Esophagus squamous epithelium (tissue), 5 donors: ENCODE data around the gene DENND1A. TPM values are rescaled to one million over a fixed set of nuclear protein-coding genes. Genes with fewer than 3 reads are reported as not detected.

Source experiments
- DNase-seq: peaks from one replicate; lab custom pipeline; 2025; lab: John Stamatoyannopoulos, UW
- H3K27ac ChIP-seq, 4 donors: fragments of 200-600 bp; sonication (generic); one replicate each; pipeline ENCODE4 v1.5.1; 2016 to 2019; ENCODE audit warnings: mild to moderate bottlenecking in 1 of 4
- H3K27me3 ChIP-seq, 4 donors: fragments of 200-600 bp; sonication (generic); 1 replicate in 3 of 4; 2 replicates in 1 of 4; pipeline versions ENCODE4 v1.5.1 to v1.6.0; 2017 to 2021; ENCODE audit warnings: antibody characterized with exemption in 1 of 4
- H3K36me3 ChIP-seq, 3 donors: fragments of 200-600 bp; sonication (generic); one replicate each; pipeline ENCODE4 v1.5.1; 2016 to 2019
- H3K4me1 ChIP-seq, 3 donors: fragments of 200-600 bp; sonication (generic); one replicate each; pipeline ENCODE4 v1.5.1; 2017 to 2019
- H3K4me3 ChIP-seq, 4 donors: fragments of 200-600 bp; sonication (generic); 1 replicate in 3 of 4; 2 replicates in 1 of 4; pipeline ENCODE4 v1.5.1; 2016 to 2019; ENCODE audit warnings: mild to moderate bottlenecking in 2 of 4, moderate library complexity in 1 of 4
- H3K9me3 ChIP-seq, 3 donors: fragments of 200-600 bp; sonication (generic); one replicate each; pipeline ENCODE4 v1.5.1; 2016 to 2019
- POLR2A ChIP-seq, 4 donors: fragments of 450-650 bp; IDR thresholded peaks; one replicate each; pipeline ENCODE4 v1.6.1; 2017; ENCODE audit warnings: antibody characterized with exemption in 4 of 4, mild to moderate bottlenecking in 4 of 4, moderate library complexity in 3 of 4
- WGBS, 2 donors: methylation state at CpG; one replicate each; pipeline ENCODE4 v1.1.5; 2018; 5-methylcytosine and 5-hydroxymethylcytosine counted together
- intact Hi-C: fragments of 100-400 bp; cut with DNase I; formaldehyde crosslinking; loops from one replicate; pipeline ENCODE4 v1.15.0; 2022
- total RNA-seq, 4 donors: library from RNA; depleted of rRNA; stranded (reverse); fragments of >200 nt; gene quantifications; one replicate each; pipeline ENCODE4 v1.1.0, GENCODE V29; 2016
- TF ChIP-seq, protein P1 (sequence below), 6 experiments: fragments of 450-650 bp in 4 of 6; fragments of 200-600 bp in 2 of 6; sonication (generic) in 2 of 6; IDR thresholded peaks; one replicate each; pipeline ENCODE4 v1.5.1; 2016 to 2019; ENCODE audit warnings: antibody characterized with exemption in 6 of 6, mild to moderate bottlenecking in 4 of 6, moderate library complexity in 4 of 6
- donor health status: DM: yes; HTN: yes; CAD: no.

The DENND1A gene
- total RNA-seq, 4 donors from 2014 or later = 5.3 to 16.0 (median 12.9) TPM

DNA sequence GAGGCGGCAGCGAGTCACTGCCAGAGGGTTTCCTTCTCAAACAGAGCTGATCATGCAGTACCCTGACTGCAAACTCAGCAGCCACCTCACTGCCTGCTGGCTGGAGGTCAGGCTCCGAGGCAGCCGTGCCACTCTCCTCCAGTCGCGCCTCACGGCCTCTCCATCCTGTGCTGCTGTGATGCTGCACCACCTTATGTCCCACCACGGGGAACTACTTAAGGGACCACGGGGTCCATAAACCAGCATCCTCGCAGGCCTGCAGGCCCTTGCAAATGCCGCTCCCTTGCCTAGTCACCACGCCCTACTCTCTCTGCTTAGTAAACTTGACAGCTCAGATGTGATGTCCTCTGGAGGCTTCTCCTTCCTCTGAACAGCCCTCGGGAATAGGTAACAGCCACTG, 474.7 kb downstream of the DENND1A start:
- Histone ChIP-seq H3K4me3 (no peak overlapping the region), H3K27ac (no peak overlapping the region), H3K4me1 (no peaks in the 10 kb centered on the region), H3K9me3 (no peaks in the 10 kb centered on the region), H3K36me3 (peaks cover 0 to 43% (median 6%) of the 10 kb centered on the region in 3 donors), H3K27me3 (no peaks in the 10 kb centered on the region)
- intact Hi-C loops = no loop called here
- no peak for TF ChIP-seq POLR2A (IDR thresholded peaks at IDR 0.05)
- TF ChIP-seq, protein P1, sequence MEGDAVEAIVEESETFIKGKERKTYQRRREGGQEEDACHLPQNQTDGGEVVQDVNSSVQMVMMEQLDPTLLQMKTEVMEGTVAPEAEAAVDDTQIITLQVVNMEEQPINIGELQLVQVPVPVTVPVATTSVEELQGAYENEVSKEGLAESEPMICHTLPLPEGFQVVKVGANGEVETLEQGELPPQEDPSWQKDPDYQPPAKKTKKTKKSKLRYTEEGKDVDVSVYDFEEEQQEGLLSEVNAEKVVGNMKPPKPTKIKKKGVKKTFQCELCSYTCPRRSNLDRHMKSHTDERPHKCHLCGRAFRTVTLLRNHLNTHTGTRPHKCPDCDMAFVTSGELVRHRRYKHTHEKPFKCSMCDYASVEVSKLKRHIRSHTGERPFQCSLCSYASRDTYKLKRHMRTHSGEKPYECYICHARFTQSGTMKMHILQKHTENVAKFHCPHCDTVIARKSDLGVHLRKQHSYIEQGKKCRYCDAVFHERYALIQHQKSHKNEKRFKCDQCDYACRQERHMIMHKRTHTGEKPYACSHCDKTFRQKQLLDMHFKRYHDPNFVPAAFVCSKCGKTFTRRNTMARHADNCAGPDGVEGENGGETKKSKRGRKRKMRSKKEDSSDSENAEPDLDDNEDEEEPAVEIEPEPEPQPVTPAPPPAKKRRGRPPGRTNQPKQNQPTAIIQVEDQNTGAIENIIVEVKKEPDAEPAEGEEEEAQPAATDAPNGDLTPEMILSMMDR (IDR thresholded peaks at IDR 0.05) = no peak
- WGBS, 2 donors = 92 to 94% methylated on average over 9 to 13 of the region's 13 CpGs
- DNase-seq = no peak

DNA sequence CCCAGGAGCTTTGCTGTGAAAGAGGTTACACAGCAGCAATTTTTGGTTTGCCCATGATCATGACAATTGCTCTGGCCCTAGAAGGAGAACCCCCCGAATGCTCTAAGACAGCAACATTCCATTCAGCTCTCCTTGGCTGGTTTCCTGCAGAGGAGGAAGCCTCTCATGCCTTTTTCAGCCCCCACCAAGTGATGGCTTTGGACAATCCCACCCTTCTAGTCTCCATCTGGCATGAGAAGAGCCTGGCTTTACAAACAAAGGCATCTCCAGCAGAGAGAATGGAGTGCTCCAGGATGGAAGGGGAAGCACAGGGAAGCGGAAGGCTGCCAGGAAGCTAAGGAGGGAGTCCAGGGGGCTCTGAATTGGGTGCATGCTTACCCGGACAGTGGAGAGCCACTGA, 475.6 kb downstream of the DENND1A start:
- Histone ChIP-seq H3K4me3 (no peak overlapping the region), H3K27me3 (no peaks in the 10 kb centered on the region), H3K9me3 (no peaks in the 10 kb centered on the region), H3K27ac (no peak overlapping the region), H3K4me1 (no peaks in the 10 kb centered on the region), H3K36me3 (peaks cover 0 to 43% (median 6%) of the 10 kb centered on the region in 3 donors)
- TF ChIP-seq, protein P1 (IDR thresholded peaks at IDR 0.05) = no peak
- TF ChIP-seq POLR2A (IDR thresholded peaks at IDR 0.05) = no peak
- intact Hi-C loops = no loop called here
- 89 to 90% methylated on average over 2 to 3 of the region's 3 CpGs for WGBS, 2 donors
- no peak for DNase-seq

DNA sequence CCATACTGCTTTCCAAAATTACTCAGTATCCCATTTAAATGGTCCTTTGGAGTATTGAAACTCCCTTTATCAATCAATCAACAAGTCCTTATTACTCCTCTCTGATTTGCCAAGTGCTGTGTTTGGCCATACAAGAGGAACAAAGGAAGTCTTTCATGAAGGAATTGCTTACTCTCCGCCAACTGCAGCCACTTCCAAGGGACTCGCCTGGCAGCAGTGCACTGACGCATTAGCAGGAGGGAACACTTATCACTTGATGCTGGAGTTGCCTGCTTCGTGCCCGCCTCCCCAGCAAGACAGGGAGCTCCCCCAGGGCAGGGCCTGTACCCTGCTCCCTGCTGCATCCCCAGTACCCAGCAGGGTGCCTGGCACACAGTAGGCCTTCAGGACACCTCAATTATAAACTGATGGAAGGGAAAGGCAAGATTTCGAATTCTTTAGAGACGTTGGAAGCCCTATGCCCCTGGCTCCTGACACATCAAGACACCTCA, 476.1 kb downstream of the DENND1A start:
- Histone ChIP-seq H3K4me3 (no peak overlapping the region), H3K9me3 (no peaks in the 10 kb centered on the region), H3K4me1 (no peaks in the 10 kb centered on the region), H3K27ac (no peak overlapping the region), H3K27me3 (no peaks in the 10 kb centered on the region), H3K36me3 (peaks cover 0 to 43% (median 6%) of the 10 kb centered on the region in 3 donors)
- TF ChIP-seq, protein P1 (IDR thresholded peaks at IDR 0.05) = no peak
- no peak for TF ChIP-seq POLR2A (IDR thresholded peaks at IDR 0.05)
- 83 to 100% methylated on average over 3 to 5 of the region's 7 CpGs for WGBS, 2 donors
- DNase-seq = no peak
- intact Hi-C loops = no loop called here

DNA sequence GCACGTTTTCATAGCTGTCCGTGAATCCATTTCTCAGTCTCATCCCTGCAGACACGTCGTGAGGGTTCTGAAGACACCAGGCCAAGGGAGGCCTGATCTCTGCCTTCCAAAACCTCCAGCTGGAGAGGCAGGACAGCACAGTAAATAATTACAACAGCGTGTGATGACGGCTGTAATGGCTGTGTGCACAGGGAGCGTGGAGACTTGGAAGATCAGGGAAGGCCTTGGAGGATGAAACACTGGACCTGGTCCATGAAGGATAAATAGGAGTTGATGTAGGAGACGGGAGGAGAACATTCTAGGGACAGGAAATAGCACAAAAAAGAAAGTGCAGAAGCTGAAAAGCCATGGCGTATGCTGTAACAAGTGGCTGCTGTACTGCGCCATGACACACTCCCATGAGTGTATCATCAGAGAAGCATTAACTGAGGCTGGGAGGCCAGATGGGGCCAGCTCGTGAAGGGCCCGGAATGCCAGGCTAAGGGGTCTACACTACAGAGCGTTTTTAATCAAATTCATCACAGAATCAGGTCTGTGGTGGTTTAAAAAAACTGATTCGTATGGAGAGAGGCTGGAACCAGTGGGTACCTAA, 476.8 kb downstream of the DENND1A start:
- Histone ChIP-seq H3K4me1 (no peaks in the 10 kb centered on the region), H3K27me3 (no peaks in the 10 kb centered on the region), H3K36me3 (peaks cover 0 to 43% (median 6%) of the 10 kb centered on the region in 3 donors), H3K9me3 (no peaks in the 10 kb centered on the region), H3K27ac (no peak overlapping the region), H3K4me3 (no peak overlapping the region)
- DNase-seq = no peak
- intact Hi-C loops = no loop called here
- WGBS, 2 donors = 90 to 91% methylated on average over 12 to 14 of the region's 14 CpGs
- TF ChIP-seq, protein P1 (IDR thresholded peaks at IDR 0.05) = no peak
- no peak for TF ChIP-seq POLR2A (IDR thresholded peaks at IDR 0.05)

DNA sequence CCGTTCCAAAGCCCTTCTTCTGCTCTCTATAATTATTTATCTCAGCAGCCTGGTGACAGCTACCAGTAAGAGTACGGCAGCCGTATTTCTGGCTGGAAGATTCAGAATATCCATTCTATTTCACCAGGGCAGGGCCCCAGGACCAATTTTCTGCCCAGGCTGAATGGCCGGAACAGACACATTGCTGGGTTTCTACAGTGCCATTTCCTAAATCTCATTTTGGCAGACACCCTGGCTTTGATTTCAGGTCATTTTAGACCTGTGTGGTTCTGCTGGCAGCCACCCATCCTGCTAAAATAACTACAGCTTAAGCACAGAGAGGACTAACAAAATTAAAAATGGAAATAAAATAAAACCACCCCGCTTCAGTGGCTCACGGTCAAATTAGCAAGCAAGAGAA, 478.9 kb downstream of the DENND1A start:
- TF ChIP-seq, protein P1 (IDR thresholded peaks at IDR 0.05) = no peak
- TF ChIP-seq POLR2A (IDR thresholded peaks at IDR 0.05) = no peak
- Histone ChIP-seq H3K27me3 (no peaks in the 10 kb centered on the region), H3K36me3 (peaks cover 0 to 38% (median 0%) of the 10 kb centered on the region in 3 donors), H3K4me1 (no peaks in the 10 kb centered on the region), H3K27ac (no peak overlapping the region), H3K4me3 (no peak overlapping the region), H3K9me3 (no peaks in the 10 kb centered on the region)
- DNase-seq = no peak
- 70 to 87% methylated on average over 6 of the region's 6 CpGs for WGBS, 2 donors
- intact Hi-C loops = no loop called here
